ENCODE data around the gene FAM237A.

Gene FAM237A

DNA sequence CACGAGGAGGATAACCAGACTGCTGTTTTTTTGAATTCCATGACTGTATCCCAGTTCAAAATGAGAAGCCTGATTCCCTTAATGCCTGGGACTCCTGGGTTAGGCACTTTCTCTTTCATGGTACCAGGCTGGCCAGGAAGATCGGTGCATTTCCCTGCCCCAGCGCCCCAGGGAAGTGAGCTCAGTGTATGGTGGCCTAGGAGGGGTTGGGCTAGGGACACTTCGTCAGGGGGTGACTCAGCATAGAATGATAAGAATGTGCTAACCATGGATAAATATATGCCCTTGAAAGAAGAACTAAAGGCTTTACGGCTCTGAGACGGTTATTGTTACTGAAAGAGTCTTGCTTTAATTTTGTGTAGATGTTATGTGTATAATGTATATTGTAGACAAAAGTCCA lies 27.5 kb upstream of the FAM237A start:
- in situ Hi-C loops (cut with MboI; ENCODE audit: low sequenced_read_pairs, unreplicated experiment), result no loop called here
- DNase-seq (ENCODE audit: low spot score), result no peak
- no peak for TF ChIP-seq CTCF (IDR thresholded peaks at IDR 0.05; ENCODE audit: borderline replicate concordance, control extremely low read depth, extremely low read depth, insufficient read depth, missing control alignments)

- no peak for TF ChIP-seq CTCF (IDR thresholded peaks at IDR 0.05; ENCODE audit: borderline replicate concordance, control extremely low read depth, extremely low read depth, insufficient read depth, missing control alignments)
- in situ Hi-C loops (cut with MboI; ENCODE audit: low sequenced_read_pairs, unreplicated experiment), result no loop called here
- DNase-seq (ENCODE audit: low spot score), result no peak
Observed at GRCh38 chr2:206615417-206616089, 26.7 kb upstream of the FAM237A start.

DNA sequence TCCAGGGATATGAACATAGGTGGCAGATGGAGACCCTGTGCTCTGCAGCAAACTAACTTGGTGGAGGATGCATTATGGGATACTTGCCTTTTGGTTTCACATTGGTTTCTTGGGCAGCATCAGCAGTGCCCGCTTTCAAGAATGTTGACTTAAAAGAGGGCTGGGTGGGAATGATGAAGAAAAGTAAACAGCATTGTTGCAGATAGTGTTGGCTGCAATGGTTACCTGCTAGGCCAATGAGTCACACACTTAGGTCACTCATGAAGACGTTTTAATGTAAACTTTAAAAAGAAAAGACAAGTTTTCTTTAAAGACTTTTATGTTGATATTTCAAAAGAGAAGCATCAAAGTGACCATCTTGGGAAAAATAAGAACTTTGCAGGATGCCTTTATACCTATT lies 26.1 kb upstream of the FAM237A start:
- TF ChIP-seq CTCF (IDR thresholded peaks at IDR 0.05; ENCODE audit: borderline replicate concordance, control extremely low read depth, extremely low read depth, insufficient read depth, missing control alignments), result no peak
- no peak for DNase-seq (ENCODE audit: low spot score)
- in situ Hi-C loops (cut with MboI; ENCODE audit: low sequenced_read_pairs, unreplicated experiment), result no loop called here

DNA sequence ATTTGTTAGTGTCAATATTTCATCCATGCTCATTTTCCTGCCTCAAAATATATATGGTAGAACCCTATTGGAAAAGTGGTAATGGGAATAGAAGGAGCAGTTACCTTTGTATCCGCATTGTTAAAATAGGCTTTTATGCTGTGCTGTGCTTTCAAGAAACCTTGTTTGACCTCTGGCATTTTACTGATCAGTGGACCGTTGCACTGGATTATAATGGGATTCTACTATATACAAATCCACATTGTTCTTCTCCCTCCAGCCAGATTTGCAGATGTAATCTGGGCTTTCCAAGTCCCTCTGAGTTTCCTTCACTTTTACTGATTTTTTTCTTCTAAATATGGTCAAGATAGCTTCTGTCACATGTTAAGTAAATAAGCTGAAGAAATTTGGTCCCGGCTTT lies 23.3 kb upstream of the FAM237A start:
- TF ChIP-seq CTCF (IDR thresholded peaks at IDR 0.05; ENCODE audit: borderline replicate concordance, control extremely low read depth, extremely low read depth, insufficient read depth, missing control alignments), result no peak
- in situ Hi-C loops (cut with MboI; ENCODE audit: low sequenced_read_pairs, unreplicated experiment), result no loop called here
- DNase-seq (ENCODE audit: low spot score), result no peak

DNA sequence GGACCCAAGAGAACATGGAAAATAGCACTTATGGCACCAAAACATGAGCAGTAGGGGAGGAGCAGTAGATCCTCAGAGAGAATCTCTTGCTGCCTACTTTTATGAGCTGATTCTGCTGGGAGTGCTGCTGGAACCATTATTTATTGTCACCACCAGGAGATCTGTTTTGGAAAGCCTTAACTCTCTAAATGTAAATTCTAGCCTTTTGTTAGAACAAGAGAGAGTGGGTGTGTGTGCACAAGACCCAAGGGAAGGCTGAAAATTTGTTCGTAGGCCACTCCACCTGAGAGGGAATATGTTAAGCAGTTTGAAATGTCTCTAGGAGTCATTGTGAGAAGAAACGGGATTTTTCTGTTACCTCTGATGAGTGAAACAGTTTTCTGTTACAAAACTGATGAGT lies 16.2 kb upstream of the FAM237A start:
- in situ Hi-C loops (cut with MboI; ENCODE audit: low sequenced_read_pairs, unreplicated experiment), result no loop called here
- TF ChIP-seq CTCF (IDR thresholded peaks at IDR 0.05; ENCODE audit: borderline replicate concordance, control extremely low read depth, extremely low read depth, insufficient read depth, missing control alignments), result no peak
- no peak for DNase-seq (ENCODE audit: low spot score)

GRCh38 chr2:206627632-206628031 lies 14.7 kb upstream of the FAM237A start:
- DNase-seq (ENCODE audit: low spot score), result no peak
- in situ Hi-C loops (cut with MboI; ENCODE audit: low sequenced_read_pairs, unreplicated experiment), result no loop called here
- TF ChIP-seq CTCF (IDR thresholded peaks at IDR 0.05; ENCODE audit: borderline replicate concordance, control extremely low read depth, extremely low read depth, insufficient read depth, missing control alignments), result no peak

All from GM13976 (cell line).